Measurements from ENCODE around the gene EBF3. TPM values are rescaled to one million over a fixed set of nuclear protein-coding genes. Genes with fewer than 3 reads are reported as not detected.

The EBF3 gene
- total and polyA plus RNA-seq, 10 donors, result 0.02 to 0.20 (median 0.13) TPM; not detected in 6

GRCh38 chr10:129861776-129862531, 102.1 kb downstream of the EBF3 start:
- 79 to 86% (median 83%) methylated on average over 22 of the region's 22 CpGs for WGBS, 5 donors
- Histone ChIP-seq H3K36me3 (no peaks in the 10 kb centered on the region), H3K27me3 (replicated peaks in 1 of 7) (no peaks in the 10 kb centered on the region), H3K27ac (no peak overlapping the region), H3K4me1 (no peaks in the 10 kb centered on the region), H3K9me3 (no peaks in the 10 kb centered on the region), H3K4me3 (no peak overlapping the region)
- TF ChIP-seq POLR2A (IDR thresholded peaks at IDR 0.05), result no peak
- TF ChIP-seq POLR2AphosphoS5 (IDR thresholded peaks at IDR 0.05), result no peak
- TF ChIP-seq, protein P1, sequence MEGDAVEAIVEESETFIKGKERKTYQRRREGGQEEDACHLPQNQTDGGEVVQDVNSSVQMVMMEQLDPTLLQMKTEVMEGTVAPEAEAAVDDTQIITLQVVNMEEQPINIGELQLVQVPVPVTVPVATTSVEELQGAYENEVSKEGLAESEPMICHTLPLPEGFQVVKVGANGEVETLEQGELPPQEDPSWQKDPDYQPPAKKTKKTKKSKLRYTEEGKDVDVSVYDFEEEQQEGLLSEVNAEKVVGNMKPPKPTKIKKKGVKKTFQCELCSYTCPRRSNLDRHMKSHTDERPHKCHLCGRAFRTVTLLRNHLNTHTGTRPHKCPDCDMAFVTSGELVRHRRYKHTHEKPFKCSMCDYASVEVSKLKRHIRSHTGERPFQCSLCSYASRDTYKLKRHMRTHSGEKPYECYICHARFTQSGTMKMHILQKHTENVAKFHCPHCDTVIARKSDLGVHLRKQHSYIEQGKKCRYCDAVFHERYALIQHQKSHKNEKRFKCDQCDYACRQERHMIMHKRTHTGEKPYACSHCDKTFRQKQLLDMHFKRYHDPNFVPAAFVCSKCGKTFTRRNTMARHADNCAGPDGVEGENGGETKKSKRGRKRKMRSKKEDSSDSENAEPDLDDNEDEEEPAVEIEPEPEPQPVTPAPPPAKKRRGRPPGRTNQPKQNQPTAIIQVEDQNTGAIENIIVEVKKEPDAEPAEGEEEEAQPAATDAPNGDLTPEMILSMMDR (IDR thresholded peaks at IDR 0.05 in 8 of 11, conservative IDR thresholded peaks at IDR 0.05 in 3 of 11), result no peak
- intact Hi-C loops (cut with DNase I; ENCODE audit: low total_unique reads), result no loop called here
- no peak for DNase-seq

GRCh38 chr10:129860396-129860795, 103.7 kb downstream of the EBF3 start:
- 77 to 90% (median 85%) methylated on average over 9 of the region's 9 CpGs for WGBS, 5 donors
- no peak overlapping the region for H3K27ac ChIP-seq
- no peak for DNase-seq
- H3K9me3 ChIP-seq, result peaks cover 0 to 10% (median 0%) of the 10 kb centered on the region in 8 donors
- no peaks in the 10 kb centered on the region for H3K36me3 ChIP-seq
- no peaks in the 10 kb centered on the region for H3K27me3 ChIP-seq (replicated peaks in 1 of 7)
- intact Hi-C loops (cut with DNase I; ENCODE audit: low total_unique reads), result no loop called here
- no peak overlapping the region for H3K4me3 ChIP-seq
- TF ChIP-seq POLR2A (IDR thresholded peaks at IDR 0.05), result no peak
- TF ChIP-seq, protein P1 (IDR thresholded peaks at IDR 0.05 in 8 of 11, conservative IDR thresholded peaks at IDR 0.05 in 3 of 11), result no peak
- TF ChIP-seq POLR2AphosphoS5 (IDR thresholded peaks at IDR 0.05), result no peak
- H3K4me1 ChIP-seq, result no peaks in the 10 kb centered on the region

GRCh38 chr10:129859536-129859935, 104.5 kb downstream of the EBF3 start:
- Histone ChIP-seq H3K9me3 (peaks cover 0 to 10% (median 0%) of the 10 kb centered on the region in 8 donors), H3K27ac (no peak overlapping the region), H3K36me3 (no peaks in the 10 kb centered on the region), H3K4me1 (no peaks in the 10 kb centered on the region), H3K4me3 (no peak overlapping the region), H3K27me3 (replicated peaks in 1 of 7) (peaks cover 0 to 5% (median 0%) of the 10 kb centered on the region in 7 donors)
- 85 to 91% (median 91%) methylated on average over 7 of the region's 7 CpGs for WGBS, 5 donors
- TF ChIP-seq POLR2A (IDR thresholded peaks at IDR 0.05), result no peak
- no peak for TF ChIP-seq POLR2AphosphoS5 (IDR thresholded peaks at IDR 0.05)
- TF ChIP-seq, protein P1 (IDR thresholded peaks at IDR 0.05 in 8 of 11, conservative IDR thresholded peaks at IDR 0.05 in 3 of 11), result no peak
- intact Hi-C loops (cut with DNase I; ENCODE audit: low total_unique reads), result no loop called here
- DNase-seq, result no peak

GRCh38 chr10:129857242-129857960, 106.7 kb downstream of the EBF3 start:
- Histone ChIP-seq H3K36me3 (no peaks in the 10 kb centered on the region), H3K9me3 (peaks cover 0 to 10% (median 0%) of the 10 kb centered on the region in 8 donors), H3K4me1 (peaks cover 0 to 6% (median 0%) of the 10 kb centered on the region in 6 donors), H3K27ac (no peak overlapping the region), H3K4me3 (no peak overlapping the region), H3K27me3 (replicated peaks in 1 of 7) (peaks cover 0 to 5% (median 0%) of the 10 kb centered on the region in 7 donors)
- intact Hi-C loops (cut with DNase I; ENCODE audit: low total_unique reads), result no loop called here
- WGBS, 5 donors, result 91 to 97% (median 93%) methylated on average over 15 to 19 of the region's 19 CpGs
- DNase-seq, result no peak
- no peak for TF ChIP-seq POLR2AphosphoS5 (IDR thresholded peaks at IDR 0.05)
- TF ChIP-seq POLR2A (IDR thresholded peaks at IDR 0.05), result no peak
- TF ChIP-seq, protein P1 (IDR thresholded peaks at IDR 0.05 in 8 of 11, conservative IDR thresholded peaks at IDR 0.05 in 3 of 11), result no peak
